Endodermal cell (in vitro differentiated cells): ENCODE data around the gene OAT. TPM values are rescaled to one million over a fixed set of nuclear protein-coding genes. Genes with fewer than 3 reads are reported as not detected.

Source experiments
- DNase-seq: peaks from one replicate; pipeline ENCODE4 v3.0.0-alpha.2; 2017
- H3K27ac ChIP-seq: 2 replicates; pipeline ENCODE4 v1.5.1; 2013; ENCODE audit warnings: mild to moderate bottlenecking, low read depth, low read length, moderate library complexity
- H3K27me3 ChIP-seq: 2 replicates; pipeline ENCODE4 v1.6.1; 2013; ENCODE audit warnings: mild to moderate bottlenecking, low read length, moderate library complexity; ENCODE audit not compliant: insufficient read depth, control insufficient read depth, poor library complexity, severe bottlenecking
- H3K36me3 ChIP-seq: 2 replicates; pipeline ENCODE4 v1.7.0; 2013; ENCODE audit warnings: mild to moderate bottlenecking, low read length, moderate library complexity; ENCODE audit not compliant: control insufficient read depth, insufficient read depth
- H3K4me1 ChIP-seq: one replicate; pipeline ENCODE4 v1.7.0; 2013; ENCODE audit warnings: low read length; ENCODE audit not compliant: control insufficient read depth, insufficient read depth
- H3K4me3 ChIP-seq: 2 replicates; pipeline ENCODE4 v1.5.1; 2013; ENCODE audit warnings: mild to moderate bottlenecking, low read length, moderate library complexity
- H3K9ac ChIP-seq: 2 replicates; pipeline ENCODE4 v1.6.1; 2013; ENCODE audit warnings: mild to moderate bottlenecking, low read length, moderate library complexity; ENCODE audit not compliant: poor library complexity, severe bottlenecking; ENCODE audit errors: extremely low read depth
- H3K9me3 ChIP-seq: 2 replicates; pipeline ENCODE4 v1.6.1; 2013; ENCODE audit warnings: mild to moderate bottlenecking, low read length, moderate library complexity; ENCODE audit not compliant: control insufficient read depth
- H3K27ac Mint-ChIP-seq: 2 replicates; pipeline ENCODE4 v1.8.0; 2020; ENCODE audit warnings: mixed read lengths
- H3K27me3 Mint-ChIP-seq: 2 replicates; pipeline ENCODE4 v1.8.0; 2021; ENCODE audit warnings: mild to moderate bottlenecking, mixed read lengths; ENCODE audit not compliant: insufficient read depth
- H3K36me3 Mint-ChIP-seq: 2 replicates; pipeline ENCODE4 v1.8.0; 2020; ENCODE audit warnings: low read depth, mixed read lengths
- H3K4me1 Mint-ChIP-seq: 2 replicates; pipeline ENCODE4 v1.8.0; 2020; ENCODE audit warnings: mixed read lengths
- H3K4me3 Mint-ChIP-seq: 2 replicates; pipeline ENCODE4 v1.8.0; 2020; ENCODE audit warnings: mild to moderate bottlenecking, moderate library complexity, mixed read lengths
- H3K9me3 Mint-ChIP-seq: 2 replicates; pipeline ENCODE4 v1.8.0; 2020; ENCODE audit warnings: mild to moderate bottlenecking, mixed read lengths
- WGBS, 2 experiments: methylation state at CpG; one replicate each; pipeline versions ENCODE4 v1.1.5 to v1.1.7; 2013; ENCODE audit warnings: missing lambda C conversion rate in 2 of 2, mixed read lengths in 1 of 2; ENCODE audit not compliant: insufficient coverage in 1 of 2, insufficient read length in 1 of 2; 5-methylcytosine and 5-hydroxymethylcytosine counted together
- total RNA-seq, 2 donors: library from RNA; stranded (reverse); fragmentation: NEBNext Ultra II Directional in 1 of 2; extraction: Animal tissue kit (Norgen Biotek cat#: 25700) in 1 of 2; gene quantifications; 2 replicates in 1 of 2; 3 replicates in 1 of 2; pipeline ENCODE4 v1.2.1, GENCODE V29; 2021
- TF ChIP-seq, protein P1 (sequence below): fragments of 200-600 bp; sonication (generic); conservative IDR thresholded peaks from 2 replicates; pipeline ENCODE4 v1.5.0; 2021; ENCODE audit warnings: antibody characterized with exemption, mild to moderate bottlenecking

Gene OAT
- total RNA-seq, 2 donors from 2014 or later, result 58.6 to 71.6 TPM

GRCh38 chr10:124461642-124462347, 43.1 kb upstream of the OAT start, which contains the start of gene LHPP:
LHPP (plus strand) TSS chr10:124461823; CDS start chr10:124461863, 40 bp downstream.
- Histone ChIP-seq H3K27ac (no peak within 1 kb of the TSS), H3K4me1 (no peaks in the 10 kb centered on the region), H3K9me3 (no peaks in the 10 kb centered on the region), H3K27me3 (no peaks in the 10 kb centered on the region), H3K4me3 (peak within 1 kb of the TSS; percentile 81), H3K9ac (no peak within 1 kb of the TSS), H3K36me3 (no peaks in the 10 kb centered on the region)
- peak within 1 kb of the TSS; percentile 71 for H3K4me3 Mint-ChIP-seq
- DNase-seq, result peak; percentile 93
- peaks cover 12% of the 10 kb centered on the region for H3K27me3 Mint-ChIP-seq
- no peaks in the 10 kb centered on the region for H3K9me3 Mint-ChIP-seq
- peak within 1 kb of the TSS; percentile 84 for H3K27ac Mint-ChIP-seq
- peaks cover 2% of the 10 kb centered on the region for H3K36me3 Mint-ChIP-seq
- TF ChIP-seq, protein P1, sequence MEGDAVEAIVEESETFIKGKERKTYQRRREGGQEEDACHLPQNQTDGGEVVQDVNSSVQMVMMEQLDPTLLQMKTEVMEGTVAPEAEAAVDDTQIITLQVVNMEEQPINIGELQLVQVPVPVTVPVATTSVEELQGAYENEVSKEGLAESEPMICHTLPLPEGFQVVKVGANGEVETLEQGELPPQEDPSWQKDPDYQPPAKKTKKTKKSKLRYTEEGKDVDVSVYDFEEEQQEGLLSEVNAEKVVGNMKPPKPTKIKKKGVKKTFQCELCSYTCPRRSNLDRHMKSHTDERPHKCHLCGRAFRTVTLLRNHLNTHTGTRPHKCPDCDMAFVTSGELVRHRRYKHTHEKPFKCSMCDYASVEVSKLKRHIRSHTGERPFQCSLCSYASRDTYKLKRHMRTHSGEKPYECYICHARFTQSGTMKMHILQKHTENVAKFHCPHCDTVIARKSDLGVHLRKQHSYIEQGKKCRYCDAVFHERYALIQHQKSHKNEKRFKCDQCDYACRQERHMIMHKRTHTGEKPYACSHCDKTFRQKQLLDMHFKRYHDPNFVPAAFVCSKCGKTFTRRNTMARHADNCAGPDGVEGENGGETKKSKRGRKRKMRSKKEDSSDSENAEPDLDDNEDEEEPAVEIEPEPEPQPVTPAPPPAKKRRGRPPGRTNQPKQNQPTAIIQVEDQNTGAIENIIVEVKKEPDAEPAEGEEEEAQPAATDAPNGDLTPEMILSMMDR, result peak; percentile 69
- WGBS, 2 experiments, result 3 to 17% methylated on average over 23 to 81 of the region's 81 CpGs
- peaks cover 8% of the 10 kb centered on the region for H3K4me1 Mint-ChIP-seq

- H3K27me3 ChIP-seq, result no peaks in the 10 kb centered on the region
- 90 to 94% methylated on average over 4 of the region's 5 CpGs for WGBS, 2 experiments
- DNase-seq, result no peak
- H3K4me1 ChIP-seq, result no peaks in the 10 kb centered on the region
- TF ChIP-seq, protein P1, result no peak
- no peaks in the 10 kb centered on the region for H3K9me3 Mint-ChIP-seq
- H3K27ac ChIP-seq, result no peak overlapping the region
- no peaks in the 10 kb centered on the region for H3K36me3 ChIP-seq
- H3K4me3 Mint-ChIP-seq, result no peak overlapping the region
- no peak overlapping the region for H3K27ac Mint-ChIP-seq
- peaks cover 2% of the 10 kb centered on the region for H3K36me3 Mint-ChIP-seq
- H3K9me3 ChIP-seq, result no peaks in the 10 kb centered on the region
- H3K9ac ChIP-seq, result no peak overlapping the region
- peaks cover 27% of the 10 kb centered on the region for H3K27me3 Mint-ChIP-seq
- peaks cover 13% of the 10 kb centered on the region for H3K4me1 Mint-ChIP-seq
- no peak overlapping the region for H3K4me3 ChIP-seq
Observed at GRCh38 chr10:124460144-124460543, 41.4 kb upstream of the OAT start.

DNA sequence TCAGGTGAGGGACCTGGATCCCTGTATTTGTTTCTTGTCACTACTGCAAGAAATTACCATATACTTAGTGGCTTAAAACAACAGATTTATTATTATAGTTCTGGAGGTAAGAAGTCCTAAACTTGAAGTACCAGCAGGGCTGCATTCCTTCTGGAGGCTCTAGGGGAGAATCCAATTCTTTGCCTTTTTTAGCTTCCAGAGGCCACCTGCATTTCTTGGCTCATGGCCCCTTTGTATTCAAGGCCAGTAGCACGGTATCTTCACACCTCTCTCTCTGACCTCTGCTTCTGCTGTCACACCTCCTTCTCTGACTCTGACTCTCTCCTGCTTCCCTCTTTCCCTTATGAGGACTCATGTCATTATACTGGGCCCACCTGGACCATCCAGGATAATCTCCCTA, 40.7 kb upstream of the OAT start:
- no peaks in the 10 kb centered on the region for H3K9me3 Mint-ChIP-seq
- H3K4me1 ChIP-seq, result peaks cover 1% of the 10 kb centered on the region

More for the DNA sequence above, 40.7 kb upstream of the OAT start:
- Histone ChIP-seq H3K4me3 (no peak overlapping the region), H3K36me3 (no peaks in the 10 kb centered on the region), H3K9me3 (no peaks in the 10 kb centered on the region), H3K27ac (no peak overlapping the region), H3K27me3 (no peaks in the 10 kb centered on the region), H3K9ac (no peak overlapping the region)
- peaks cover 2% of the 10 kb centered on the region for H3K36me3 Mint-ChIP-seq
- H3K27ac Mint-ChIP-seq, result no peak overlapping the region
- peaks cover 20% of the 10 kb centered on the region for H3K4me1 Mint-ChIP-seq
- DNase-seq, result peak; percentile 56
- 70 to 90% methylated on average over 1 of the region's 1 CpG for WGBS, 2 experiments
- peaks cover 33% of the 10 kb centered on the region for H3K27me3 Mint-ChIP-seq
- TF ChIP-seq, protein P1, result no peak
- H3K4me3 Mint-ChIP-seq, result no peak overlapping the region
